ENCODE measurements around the gene RYR1. TPM values are rescaled to one million over a fixed set of nuclear protein-coding genes. Genes with fewer than 3 reads are reported as not detected.
"Not testable (repeated sequence)": the region's sequence is repeated elsewhere in the genome, so short reads cannot be mapped to it uniquely, and the experiment has no call there.

Gene RYR1
- total RNA-seq, 8 experiments from 2014 or later: 1.4 to 4.7 (median 1.8) TPM

- H3K27ac ChIP-seq: no peak overlapping the region
- H3K4me1 ChIP-seq (replicated peaks in 1 of 2): peaks cover 0 to 3% of the 10 kb centered on the region in 2 donors
- in situ Hi-C loops (cut with MboI; ENCODE audit: low pct_unique_long_range_greater_than_20kb in 2 of 9, low sequenced_read_pairs in 9 of 9, unreplicated experiment in 9 of 9): loop anchor here in 1 of 9 experiments (25.0 kb wide), 1 partner anchor 129 kb away; the partner anchor contains the start of gene ACTN4
- 67 to 89% (median 80%) methylated on average over 1 to 3 of the region's 6 CpGs; no CpG with 5 or more reads in 7 of the 10 experiments for WGBS, 10 experiments
- H3K4me3 ChIP-seq: no peak overlapping the region
- no peak for ATAC-seq (replicated peaks in 6 of 8)
Observed at GRCh38 chr19:38508507-38508906, 75.0 kb downstream of the RYR1 start.

DNA sequence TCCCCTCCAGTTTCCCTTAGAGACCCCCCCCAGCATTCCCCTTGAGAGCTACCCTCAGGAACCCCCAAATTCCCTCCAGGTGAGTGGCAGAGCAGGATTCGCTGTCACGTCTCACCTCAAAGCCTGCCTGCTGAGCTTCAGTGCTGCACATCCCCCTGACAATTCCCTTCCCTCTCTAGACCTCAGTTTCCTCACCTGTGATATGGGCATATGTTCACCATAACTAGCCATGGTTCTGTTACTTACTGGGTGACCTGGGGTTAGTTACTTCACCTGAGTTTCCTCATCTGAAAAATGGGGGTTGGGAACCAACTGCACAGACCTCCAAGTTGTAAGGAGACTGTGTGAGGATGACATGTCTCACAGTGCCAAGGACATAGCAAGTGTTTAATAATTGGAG is 75.5 kb downstream of the RYR1 start:
- no CpG with 5 or more reads among the region's 2 CpGs for WGBS, 10 experiments
- in situ Hi-C loops (cut with MboI; ENCODE audit: low pct_unique_long_range_greater_than_20kb in 2 of 9, low sequenced_read_pairs in 9 of 9, unreplicated experiment in 9 of 9): loop anchor here in 1 of 9 experiments (25.0 kb wide), 1 partner anchor 128 kb away; the partner anchor contains the start of gene ACTN4
- no peak for ATAC-seq (replicated peaks in 6 of 8)
- H3K4me3 ChIP-seq: no peak overlapping the region
- peaks cover 0 to 3% of the 10 kb centered on the region in 2 donors for H3K4me1 ChIP-seq (replicated peaks in 1 of 2)
- no peak overlapping the region for H3K27ac ChIP-seq

DNA sequence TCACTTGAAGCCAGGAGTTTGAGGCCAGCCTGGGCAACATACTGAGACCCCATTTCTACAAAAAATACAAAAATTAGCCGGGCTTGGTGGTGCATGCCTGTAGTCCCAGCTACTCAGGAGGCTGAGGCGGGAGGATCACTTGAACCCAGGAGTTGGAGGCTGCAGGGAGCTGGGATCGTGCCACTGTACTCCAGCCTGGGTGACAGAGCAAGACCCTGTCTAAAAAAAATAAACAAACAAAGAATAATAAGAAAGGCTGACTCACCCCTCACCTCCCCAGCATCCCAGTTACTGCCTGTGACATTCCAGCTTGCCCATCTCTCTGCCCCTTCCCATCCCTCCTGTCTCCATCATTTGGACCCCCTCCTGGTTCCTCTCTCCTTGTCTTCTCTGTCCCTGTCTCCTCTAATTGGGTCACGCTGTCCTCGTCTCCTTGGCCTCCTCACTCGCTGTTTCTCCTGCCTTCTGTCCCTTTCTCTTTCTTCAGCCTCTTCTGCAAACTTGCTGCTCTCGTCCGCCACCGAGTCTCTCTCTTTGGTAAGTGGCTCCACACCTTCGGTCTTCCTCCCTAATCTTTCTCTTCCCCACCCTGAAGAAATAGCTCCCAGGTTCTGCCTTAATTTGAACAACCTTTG is 77.7 kb downstream of the RYR1 start:
- H3K4me3 ChIP-seq: no peak overlapping the region
- WGBS, 10 experiments: 25 to 93% (median 71%) methylated on average over 3 to 9 of the region's 10 CpGs; no CpG with 5 or more reads in 1 of the 10 experiments
- no peak overlapping the region for H3K27ac ChIP-seq
- in situ Hi-C loops (cut with MboI; ENCODE audit: low pct_unique_long_range_greater_than_20kb in 2 of 9, low sequenced_read_pairs in 9 of 9, unreplicated experiment in 9 of 9): loop anchor here in 1 of 9 experiments (25.0 kb wide), 1 partner anchor 126 kb away; the partner anchor contains the start of gene ACTN4
- peaks cover 0 to 8% of the 10 kb centered on the region in 2 donors for H3K4me1 ChIP-seq (replicated peaks in 1 of 2)
- ATAC-seq (replicated peaks in 6 of 8): no peak

DNA sequence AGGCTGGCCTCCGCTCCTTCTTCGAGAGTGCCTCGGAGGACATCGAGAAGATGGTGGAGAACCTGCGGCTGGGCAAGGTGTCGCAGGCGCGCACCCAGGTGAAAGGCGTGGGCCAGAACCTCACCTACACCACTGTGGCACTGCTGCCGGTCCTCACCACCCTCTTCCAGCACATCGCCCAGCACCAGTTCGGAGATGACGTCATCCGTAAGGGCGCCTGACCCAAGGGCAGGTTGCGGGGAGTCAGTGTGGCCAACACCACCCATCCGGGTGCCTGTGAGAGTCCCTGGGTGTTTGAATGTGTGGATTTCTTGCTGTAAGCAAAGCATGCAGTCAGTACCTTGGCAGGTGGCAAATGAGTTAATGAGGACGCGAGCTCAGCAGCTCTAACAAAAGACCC is 78.8 kb downstream of the RYR1 start:
- Histone ChIP-seq H3K27ac (no peak overlapping the region), H3K4me1 (replicated peaks in 1 of 2) (peaks cover 0 to 8% of the 10 kb centered on the region in 2 donors), H3K4me3 (no peak overlapping the region)
- in situ Hi-C loops (cut with MboI; ENCODE audit: low pct_unique_long_range_greater_than_20kb in 2 of 9, low sequenced_read_pairs in 9 of 9, unreplicated experiment in 9 of 9): loop anchor here in 1 of 9 experiments (25.0 kb wide), 1 partner anchor 125 kb away; the partner anchor contains the start of gene ACTN4
- WGBS, 10 experiments: 58 to 97% (median 85%) methylated on average over 1 to 6 of the region's 19 CpGs; no CpG with 5 or more reads in 4 of the 10 experiments
- ATAC-seq (replicated peaks in 6 of 8): no peak

DNA sequence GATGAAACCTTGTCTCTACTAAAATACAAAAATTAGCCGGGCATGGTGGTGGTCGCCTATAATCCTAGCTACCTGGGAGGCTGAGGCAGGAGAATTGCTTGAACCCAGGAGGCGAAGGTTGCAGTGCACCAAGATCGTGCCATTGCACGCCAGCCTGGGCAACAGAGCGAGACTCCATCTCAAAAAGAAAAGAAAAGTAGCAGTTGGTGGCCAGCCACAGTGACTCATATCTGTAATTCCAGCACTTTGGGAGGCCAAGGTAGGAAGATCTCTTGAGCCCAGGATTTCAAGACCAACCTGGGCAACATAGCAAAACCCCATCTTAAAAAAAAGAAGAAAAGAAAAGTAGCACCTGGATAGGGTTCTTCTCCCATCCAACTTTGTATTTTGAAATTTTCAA is 79.7 kb downstream of the RYR1 start:
- 70 to 100% (median 88%) methylated on average over 1 to 6 of the region's 6 CpGs; no CpG with 5 or more reads in 2 of the 10 experiments for WGBS, 10 experiments
- H3K4me1 ChIP-seq (replicated peaks in 1 of 2); H3K4me3 ChIP-seq; H3K27ac ChIP-seq; ATAC-seq (replicated peaks in 6 of 8): not testable (repeated sequence)
- in situ Hi-C loops (cut with MboI; ENCODE audit: low pct_unique_long_range_greater_than_20kb in 2 of 9, low sequenced_read_pairs in 9 of 9, unreplicated experiment in 9 of 9): loop anchor here in 1 of 9 experiments (25.0 kb wide), 1 partner anchor 124 kb away; the partner anchor contains the start of gene ACTN4

DNA sequence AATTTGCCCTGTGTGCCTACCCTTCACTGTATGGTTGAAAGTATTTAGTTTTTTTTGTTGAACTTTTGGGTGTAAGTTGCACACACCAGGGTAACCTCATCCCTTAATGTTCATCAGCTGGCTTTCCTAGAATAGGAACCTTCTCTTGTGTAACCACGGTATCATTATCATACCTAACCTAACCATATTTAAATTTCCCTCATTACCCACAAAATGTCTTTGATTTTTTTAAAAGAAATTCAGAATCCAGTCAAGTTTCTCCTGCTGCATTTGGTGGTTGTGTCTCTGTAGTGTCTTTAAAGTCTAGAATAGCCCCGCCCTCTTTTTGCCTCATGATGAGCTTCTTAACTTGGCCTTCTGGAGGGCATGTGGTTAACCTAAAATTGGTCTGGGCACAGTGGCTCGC is 80.3 kb downstream of the RYR1 start:
- peaks cover 0 to 6% of the 10 kb centered on the region in 2 donors for H3K4me1 ChIP-seq (replicated peaks in 1 of 2)
- H3K4me3 ChIP-seq: no peak overlapping the region
- WGBS, 10 experiments: 20 to 94% (median 62%) methylated on average over 1 to 3 of the region's 3 CpGs; no CpG with 5 or more reads in 2 of the 10 experiments
- ATAC-seq (replicated peaks in 6 of 8): no peak
- no peak overlapping the region for H3K27ac ChIP-seq
- in situ Hi-C loops (cut with MboI; ENCODE audit: low pct_unique_long_range_greater_than_20kb in 2 of 9, low sequenced_read_pairs in 9 of 9, unreplicated experiment in 9 of 9): loop anchor here in 1 of 9 experiments (25.0 kb wide), 1 partner anchor 124 kb away; the partner anchor contains the start of gene ACTN4

- in situ Hi-C loops (cut with MboI; ENCODE audit: low pct_unique_long_range_greater_than_20kb in 2 of 9, low sequenced_read_pairs in 9 of 9, unreplicated experiment in 9 of 9): loop anchor here in 1 of 9 experiments (25.0 kb wide), 1 partner anchor 122 kb away; the partner anchor contains the start of gene ACTN4
- Histone ChIP-seq H3K4me3 (no peak overlapping the region), H3K27ac (no peak overlapping the region), H3K4me1 (replicated peaks in 1 of 2) (peaks cover 0 to 6% of the 10 kb centered on the region in 2 donors)
- WGBS, 10 experiments: 0 to 92% (median 40%) methylated on average over 1 to 10 of the region's 32 CpGs; no CpG with 5 or more reads in 6 of the 10 experiments
- ATAC-seq (replicated peaks in 6 of 8): peak; percentile 94 to 99 (median 98)
Observed at GRCh38 chr19:38514812-38515633, 81.5 kb downstream of the RYR1 start.

DNA sequence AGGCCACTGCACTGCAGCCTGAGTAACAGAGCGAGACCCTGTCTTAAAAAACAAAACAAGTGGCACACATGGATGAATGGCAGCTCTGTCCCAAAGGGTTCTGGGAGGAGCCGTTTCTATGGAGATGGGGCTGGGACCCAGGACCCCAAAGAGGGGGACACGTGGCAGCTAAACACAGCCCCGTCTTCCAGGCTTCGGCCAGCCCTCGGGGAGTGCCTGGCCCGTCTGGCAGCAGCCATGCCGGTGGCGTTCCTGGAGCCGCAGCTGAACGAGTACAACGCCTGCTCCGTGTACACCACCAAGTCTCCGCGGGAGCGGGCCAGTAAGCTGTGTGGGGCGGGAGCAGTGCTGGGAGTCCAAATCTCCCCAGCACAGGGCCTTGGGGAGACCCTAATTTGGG is 82.4 kb downstream of the RYR1 start:
- Histone ChIP-seq H3K4me3 (no peak overlapping the region), H3K27ac (no peak overlapping the region), H3K4me1 (replicated peaks in 1 of 2) (peaks cover 0 to 6% of the 10 kb centered on the region in 2 donors)
- no peak for ATAC-seq (replicated peaks in 6 of 8)
- WGBS, 10 experiments: 33 to 90% (median 70%) methylated on average over 1 to 14 of the region's 17 CpGs; no CpG with 5 or more reads in 5 of the 10 experiments
- in situ Hi-C loops (cut with MboI; ENCODE audit: low pct_unique_long_range_greater_than_20kb in 2 of 9, low sequenced_read_pairs in 9 of 9, unreplicated experiment in 9 of 9): loop anchor here in 1 of 9 experiments (25.0 kb wide), 1 partner anchor 121 kb away; the partner anchor contains the start of gene ACTN4

DNA sequence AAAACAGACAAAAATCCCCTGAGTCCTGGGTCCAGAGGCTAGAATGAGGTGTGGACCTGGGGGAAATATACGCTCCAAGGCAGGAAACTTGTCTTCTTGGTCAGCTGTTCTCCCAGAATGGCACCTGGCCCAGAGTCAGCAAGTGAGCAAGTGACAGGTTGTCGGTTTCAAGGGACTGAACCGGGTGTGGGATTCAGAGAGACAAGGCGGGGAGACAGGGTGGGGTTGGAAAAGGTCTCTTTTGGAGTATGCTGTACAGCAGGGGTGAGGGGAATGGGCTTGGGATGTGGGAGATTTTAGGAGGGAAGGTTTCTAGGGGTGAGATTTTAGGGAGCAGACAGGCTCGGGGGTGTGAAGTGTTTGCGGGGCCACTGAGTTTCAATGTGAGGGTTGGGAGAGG is 83.3 kb downstream of the RYR1 start:
- Histone ChIP-seq H3K27ac (no peak overlapping the region), H3K4me3 (no peak overlapping the region), H3K4me1 (replicated peaks in 1 of 2) (peaks cover 0 to 6% of the 10 kb centered on the region in 2 donors)
- ATAC-seq (replicated peaks in 6 of 8): no peak
- WGBS, 10 experiments: 49 to 95% methylated on average over 3 to 4 of the region's 6 CpGs; no CpG with 5 or more reads in 8 of the 10 experiments
- in situ Hi-C loops (cut with MboI; ENCODE audit: low pct_unique_long_range_greater_than_20kb in 2 of 9, low sequenced_read_pairs in 9 of 9, unreplicated experiment in 9 of 9): loop anchor here in 1 of 9 experiments (25.0 kb wide), 1 partner anchor 120 kb away; the partner anchor contains the start of gene ACTN4

GRCh38 chr19:38517321-38517720 is 83.8 kb downstream of the RYR1 start:
- no CpG with 5 or more reads among the region's 21 CpGs for WGBS, 10 experiments
- in situ Hi-C loops (cut with MboI; ENCODE audit: low pct_unique_long_range_greater_than_20kb in 2 of 9, low sequenced_read_pairs in 9 of 9, unreplicated experiment in 9 of 9): loop anchor here in 1 of 9 experiments (25.0 kb wide), 1 partner anchor 120 kb away; the partner anchor contains the start of gene ACTN4
- H3K4me1 ChIP-seq (replicated peaks in 1 of 2): peaks cover 0 to 6% of the 10 kb centered on the region in 2 donors
- ATAC-seq (replicated peaks in 6 of 8): no peak
- no peak overlapping the region for H3K4me3 ChIP-seq
- H3K27ac ChIP-seq: no peak overlapping the region

GRCh38 chr19:38517980-38518379 is 84.5 kb downstream of the RYR1 start:
- not testable (repeated sequence) for H3K27ac ChIP-seq; ATAC-seq (replicated peaks in 6 of 8); H3K4me3 ChIP-seq; H3K4me1 ChIP-seq (replicated peaks in 1 of 2)
- 43 to 100% (median 92%) methylated on average over 1 of the region's 1 CpG; no CpG with 5 or more reads in 3 of the 10 experiments for WGBS, 10 experiments
- in situ Hi-C loops (cut with MboI; ENCODE audit: low pct_unique_long_range_greater_than_20kb in 2 of 9, low sequenced_read_pairs in 9 of 9, unreplicated experiment in 9 of 9): loop anchor here in 1 of 9 experiments (25.0 kb wide), 1 partner anchor 119 kb away; the partner anchor contains the start of gene ACTN4

DNA sequence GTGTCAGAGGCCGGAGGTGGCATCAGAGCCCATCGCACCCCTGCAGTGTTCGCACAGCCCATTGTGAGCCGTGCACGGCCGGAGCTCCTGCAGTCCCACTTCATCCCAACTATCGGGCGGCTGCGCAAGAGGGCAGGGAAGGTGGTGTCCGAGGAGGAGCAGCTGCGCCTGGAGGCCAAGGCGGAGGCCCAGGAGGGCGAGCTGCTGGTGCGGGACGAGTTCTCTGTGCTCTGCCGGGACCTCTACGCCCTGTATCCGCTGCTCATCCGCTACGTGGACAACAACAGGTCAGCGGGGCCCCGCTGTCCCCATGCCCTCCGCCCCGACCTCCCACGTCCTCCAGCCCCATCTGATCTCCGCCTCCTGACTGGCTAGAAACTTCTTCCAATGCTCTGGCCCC is 85.7 kb downstream of the RYR1 start:
- in situ Hi-C loops (cut with MboI; ENCODE audit: low pct_unique_long_range_greater_than_20kb in 2 of 9, low sequenced_read_pairs in 9 of 9, unreplicated experiment in 9 of 9): loop anchor here in 1 of 9 experiments (25.0 kb wide), 1 partner anchor 118 kb away; the partner anchor contains the start of gene ACTN4
- no peak overlapping the region for H3K27ac ChIP-seq
- no peak for ATAC-seq (replicated peaks in 6 of 8)
- no peak overlapping the region for H3K4me3 ChIP-seq
- H3K4me1 ChIP-seq (replicated peaks in 1 of 2): peaks cover 0 to 9% of the 10 kb centered on the region in 2 donors
- WGBS, 10 experiments: 73 to 95% (median 92%) methylated on average over 2 to 10 of the region's 26 CpGs; no CpG with 5 or more reads in 7 of the 10 experiments

All from motor neuron (in vitro differentiated cells).